HepG2 (cell line): Measurements from ENCODE around the gene USP32. TPM values are rescaled to one million over a fixed set of nuclear protein-coding genes. Genes with fewer than 3 reads are reported as not detected.

ENCODE experiments used
- CBX5 ChIP-seq: sonication (generic); formaldehyde crosslinking; IDR thresholded peaks from 2 replicates; pipeline ENCODE4 v1.4.0; 2020; ENCODE audit warnings: missing genetic modification reagents, borderline replicate concordance
- GLI4 ChIP-seq: sonication (generic); formaldehyde crosslinking; IDR thresholded peaks from 2 replicates; pipeline ENCODE4 v1.5.1; 2020; ENCODE audit warnings: missing genetic modification reagents, mild to moderate bottlenecking, moderate library complexity, borderline replicate concordance
- IRF1 ChIP-seq: sonication (generic); formaldehyde crosslinking; IDR thresholded peaks from 2 replicates; pipeline ENCODE4 v1.4.0; 2020; ENCODE audit warnings: low read depth, mild to moderate bottlenecking, missing genetic modification reagents
- KMT2A ChIP-seq: sonication (generic); formaldehyde crosslinking; IDR thresholded peaks from 2 replicates; pipeline ENCODE4 v1.4.0; 2020; ENCODE audit warnings: missing genetic modification reagents
- LCORL ChIP-seq, 2 experiments: fragments of 450-650 bp in 1 of 2; sonication (generic) in 1 of 2; formaldehyde crosslinking in 1 of 2; IDR thresholded peaks; 2 replicates each; pipeline versions ENCODE4 v1.5.0 to v1.6.1; 2017 to 2020; ENCODE audit warnings: antibody characterized with exemption in 1 of 2, missing genetic modification reagents in 1 of 2
- MEIS1 ChIP-seq: sonication (generic); formaldehyde crosslinking; IDR thresholded peaks from 2 replicates; pipeline ENCODE4 v1.9.0; 2021; ENCODE audit warnings: mild to moderate bottlenecking, missing genetic modification reagents, moderate library complexity, borderline replicate concordance
- RARA ChIP-seq: IDR thresholded peaks from 2 replicates; pipeline ENCODE4 v1.6.1; 2016; ENCODE audit warnings: missing genetic modification reagents, missing compliant biosample characterization
- SNAPC4 ChIP-seq: sonication (generic); formaldehyde crosslinking; IDR thresholded peaks from 2 replicates; pipeline ENCODE4 v1.4.0; 2020; ENCODE audit warnings: mild to moderate bottlenecking, missing genetic modification reagents
- THYN1 ChIP-seq: sonication (generic); formaldehyde crosslinking; IDR thresholded peaks from 2 replicates; pipeline ENCODE4 v1.8.1; 2023; ENCODE audit warnings: low read depth, mild to moderate bottlenecking, moderate library complexity, missing genetic modification reagents, borderline replicate concordance
- TP53 ChIP-seq: sonication (generic); formaldehyde crosslinking; conservative IDR thresholded peaks from 2 replicates; pipeline ENCODE4 v1.4.0; 2020; ENCODE audit warnings: missing genetic modification reagents
- ZNF138 ChIP-seq: sonication (generic); formaldehyde crosslinking; IDR thresholded peaks from 2 replicates; pipeline ENCODE4 v1.5.0; 2020; ENCODE audit warnings: mild to moderate bottlenecking, low read depth, missing genetic modification reagents
- ZNF331 ChIP-seq: sonication (generic); formaldehyde crosslinking; IDR thresholded peaks from 2 replicates; pipeline ENCODE4 v1.4.0; 2020; ENCODE audit warnings: missing genetic modification reagents
- ZNF441 ChIP-seq: sonication (generic); formaldehyde crosslinking; IDR thresholded peaks from 2 replicates; pipeline ENCODE4 v1.7.0; 2021; ENCODE audit warnings: missing genetic modification reagents, borderline replicate concordance
- ZNF484 ChIP-seq: sonication (generic); formaldehyde crosslinking; IDR thresholded peaks from 2 replicates; pipeline ENCODE4 v1.5.1; 2020; ENCODE audit warnings: mild to moderate bottlenecking, low read depth, missing genetic modification reagents, borderline replicate concordance
- ZNF496 ChIP-seq: sonication (generic); formaldehyde crosslinking; IDR thresholded peaks from 2 replicates; pipeline ENCODE4 v1.8.1; 2023; ENCODE audit warnings: mild to moderate bottlenecking, moderate library complexity, missing genetic modification reagents; ENCODE audit not compliant: insufficient replicate concordance
- ZNF761 ChIP-seq: sonication (generic); formaldehyde crosslinking; conservative IDR thresholded peaks from 2 replicates; pipeline ENCODE4 v1.4.0; 2020; ENCODE audit warnings: mild to moderate bottlenecking, missing genetic modification reagents
- polyA plus RNA-seq, 8 experiments: library from polyadenylated mRNA; depleted of rRNA in 3 of 8; stranded (reverse) in 7 of 8; unstranded in 1 of 8; fragments of >200 nt; fragmentation: Illumina TruSeq in 4 of 8; extraction: Trizol in 4 of 8; gene quantifications; 2 replicates each; pipeline versions ENCODE4 v1.2.1 to v1.2.3, GENCODE V29; 2011 to 2016; ENCODE audit warnings: low read depth in 4 of 8, missing spikeins in 1 of 8, mixed read lengths in 1 of 8; ENCODE audit not compliant: insufficient read depth in 1 of 8
- total RNA-seq, 5 experiments: library from RNA; depleted of rRNA; stranded (reverse); fragments of >200 nt; fragmentation: Illumina TruSeq; extraction: Trizol; gene quantifications; 2 replicates each; pipeline ENCODE4 v1.2.3, GENCODE V29; 2016; ENCODE audit warnings: low read depth in 1 of 5
- TF ChIP-seq, protein P1 (sequence below): sonication (generic); formaldehyde crosslinking; IDR thresholded peaks from 2 replicates; pipeline ENCODE4 v1.4.0; 2020; ENCODE audit warnings: missing genetic modification reagents, mild to moderate bottlenecking, borderline replicate concordance
- TF ChIP-seq, protein P2 (sequence below): sonication (generic); formaldehyde crosslinking; IDR thresholded peaks from 2 replicates; pipeline ENCODE4 v1.5.0; 2020; ENCODE audit warnings: missing genetic modification reagents, mild to moderate bottlenecking, borderline replicate concordance

The USP32 gene
- total and polyA plus RNA-seq, 2 of the 13 experiments (the other 11 are each of a cell fraction or from before 2014, with no cell fraction given): 24.9 to 39.9 TPM

GRCh38 chr17:60391471-60392041 lies 377 bp downstream of the USP32 start (continued):
- TF ChIP-seq, protein P1, sequence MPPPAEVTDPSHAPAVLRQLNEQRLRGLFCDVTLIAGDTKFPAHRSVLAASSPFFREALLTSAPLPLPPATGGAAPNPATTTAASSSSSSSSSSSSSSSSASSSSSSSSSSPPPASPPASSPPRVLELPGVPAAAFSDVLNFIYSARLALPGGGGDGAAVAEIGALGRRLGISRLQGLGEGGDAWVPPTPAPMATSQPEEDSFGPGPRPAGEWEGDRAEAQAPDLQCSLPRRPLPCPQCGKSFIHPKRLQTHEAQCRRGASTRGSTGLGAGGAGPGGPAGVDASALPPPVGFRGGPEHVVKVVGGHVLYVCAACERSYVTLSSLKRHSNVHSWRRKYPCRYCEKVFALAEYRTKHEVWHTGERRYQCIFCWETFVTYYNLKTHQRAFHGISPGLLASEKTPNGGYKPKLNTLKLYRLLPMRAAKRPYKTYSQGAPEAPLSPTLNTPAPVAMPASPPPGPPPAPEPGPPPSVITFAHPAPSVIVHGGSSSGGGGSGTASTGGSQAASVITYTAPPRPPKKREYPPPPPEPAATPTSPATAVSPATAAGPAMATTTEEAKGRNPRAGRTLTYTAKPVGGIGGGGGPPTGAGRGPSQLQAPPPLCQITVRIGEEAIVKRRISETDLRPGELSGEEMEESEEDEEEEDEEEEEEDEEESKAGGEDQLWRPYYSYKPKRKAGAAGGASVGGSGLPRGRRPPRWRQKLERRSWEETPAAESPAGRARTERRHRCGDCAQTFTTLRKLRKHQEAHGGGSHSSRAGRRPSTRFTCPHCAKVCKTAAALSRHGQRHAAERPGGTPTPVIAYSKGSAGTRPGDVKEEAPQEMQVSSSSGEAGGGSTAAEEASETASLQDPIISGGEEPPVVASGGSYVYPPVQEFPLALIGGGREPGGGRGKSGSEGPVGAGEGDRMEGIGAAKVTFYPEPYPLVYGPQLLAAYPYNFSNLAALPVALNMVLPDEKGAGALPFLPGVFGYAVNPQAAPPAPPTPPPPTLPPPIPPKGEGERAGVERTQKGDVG: no peak
- no peak for TF ChIP-seq TP53 (CRISPR knock-in tag)
- TF ChIP-seq ZNF138 (CRISPR knock-in tag): no peak; the same call in 1 of the 2 replicates
- TF ChIP-seq ZNF331 (CRISPR knock-in tag): no peak
- TF ChIP-seq ZNF496: no peak
- no peak for TF ChIP-seq SNAPC4
- peak; percentile 77; the same call in 1 of the 2 replicates for TF ChIP-seq IRF1 (CRISPR knock-in tag)
- 0 out of 2 replicates have a peak, but pooled peaks have one; percentile 30 for TF ChIP-seq RARA
- TF ChIP-seq ZNF484 (CRISPR knock-in tag): no peak
- no peak for TF ChIP-seq THYN1 (CRISPR knock-in tag)
- TF ChIP-seq ZNF441: no peak; the same call in 1 of the 2 replicates
- no peak for TF ChIP-seq GLI4 (CRISPR knock-in tag)
- TF ChIP-seq, protein P2, sequence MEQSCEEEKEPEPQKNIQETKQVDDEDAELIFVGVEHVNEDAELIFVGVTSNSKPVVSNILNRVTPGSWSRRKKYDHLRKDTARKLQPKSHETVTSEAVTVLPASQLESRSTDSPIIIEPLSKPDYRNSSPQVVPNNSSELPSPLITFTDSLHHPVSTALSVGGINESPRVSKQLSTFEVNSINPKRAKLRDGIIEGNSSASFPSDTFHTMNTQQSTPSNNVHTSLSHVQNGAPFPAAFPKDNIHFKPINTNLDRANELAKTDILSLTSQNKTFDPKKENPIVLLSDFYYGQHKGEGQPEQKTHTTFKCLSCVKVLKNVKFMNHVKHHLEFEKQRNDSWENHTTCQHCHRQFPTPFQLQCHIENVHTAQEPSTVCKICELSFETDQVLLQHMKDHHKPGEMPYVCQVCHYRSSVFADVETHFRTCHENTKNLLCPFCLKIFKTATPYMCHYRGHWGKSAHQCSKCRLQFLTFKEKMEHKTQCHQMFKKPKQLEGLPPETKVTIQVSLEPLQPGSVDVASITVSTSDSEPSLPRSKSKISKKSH: 0 out of 2 replicates have a peak, but pooled peaks have one; percentile 32
- peak; percentile 90 for TF ChIP-seq KMT2A (CRISPR knock-in tag)
- TF ChIP-seq CBX5 (CRISPR knock-in tag): no peak; the same call in 1 of the 2 replicates
- TF ChIP-seq MEIS1 (CRISPR knock-in tag): 0 out of 2 replicates have a peak, but pooled peaks have one; percentile 61
- TF ChIP-seq LCORL (IDR thresholded peaks at IDR 0.05): no peak
- no peak for TF ChIP-seq LCORL (CRISPR knock-in tag; IDR thresholded peaks at IDR 0.05)
- TF ChIP-seq ZNF761: peak; percentile 31; the same call in 1 of the 2 replicates
